ENCODE results near the gene PRKAG1.

Gene PRKAG1

DNA sequence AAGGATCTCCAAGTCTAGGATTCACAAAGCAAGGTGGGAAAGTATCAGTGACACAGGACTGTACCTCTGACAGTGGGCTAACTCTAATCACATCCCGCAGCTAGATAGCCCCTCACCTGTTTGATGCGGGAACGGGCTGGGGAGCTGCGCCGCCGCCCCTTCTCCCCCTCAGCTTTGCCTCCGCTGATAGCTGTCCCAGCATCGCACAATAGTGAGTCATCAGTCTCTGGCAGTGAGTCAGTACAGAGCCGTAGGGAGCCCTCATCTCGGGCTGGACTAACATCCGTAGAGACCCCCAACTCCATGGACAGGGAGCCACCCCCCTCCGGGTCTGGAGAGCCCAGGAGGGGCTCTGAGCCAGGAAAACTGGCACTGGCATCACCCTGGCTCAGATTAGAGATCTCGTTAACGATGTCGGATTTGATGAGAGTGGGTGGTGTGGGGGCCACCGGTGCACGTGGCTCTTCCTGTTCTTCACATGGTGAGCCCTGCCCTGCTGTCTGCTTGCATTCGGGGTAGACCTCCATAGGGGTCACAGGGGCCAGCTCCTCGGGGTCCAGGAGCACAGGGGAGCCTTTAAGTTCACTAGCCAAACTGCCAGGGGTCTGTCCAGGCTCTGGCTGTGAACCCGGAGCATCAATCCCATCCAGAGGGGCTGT, 31.1 kb upstream of the PRKAG1 start:
- Histone ChIP-seq H3K27me3 (ENCODE audit: control insufficient read depth in 2 of 2, insufficient read depth in 2 of 2, low read length in 2 of 2) (no peaks in the 10 kb centered on the region), H3K9ac (ENCODE audit: low read depth in 1 of 2, low read length in 2 of 2) (no peak overlapping the region), H3K9me3 (ENCODE audit: control insufficient read depth in 2 of 2, low read length in 2 of 2) (no peaks in the 10 kb centered on the region), H3K4me3 (ENCODE audit: low read length in 2 of 2) (no peak overlapping the region), H3K36me3 (ENCODE audit: control insufficient read depth in 2 of 2, insufficient read depth in 2 of 2, low read length in 2 of 2) (peaks cover 90 to 96% of the 10 kb centered on the region in 2 donors), H3K27ac (ENCODE audit: low read depth in 2 of 2, low read length in 2 of 2) (no peak overlapping the region), H3K4me1 (ENCODE audit: control insufficient read depth in 2 of 2, insufficient read depth in 2 of 2, low read length in 2 of 2) (no peaks in the 10 kb centered on the region)

DNA sequence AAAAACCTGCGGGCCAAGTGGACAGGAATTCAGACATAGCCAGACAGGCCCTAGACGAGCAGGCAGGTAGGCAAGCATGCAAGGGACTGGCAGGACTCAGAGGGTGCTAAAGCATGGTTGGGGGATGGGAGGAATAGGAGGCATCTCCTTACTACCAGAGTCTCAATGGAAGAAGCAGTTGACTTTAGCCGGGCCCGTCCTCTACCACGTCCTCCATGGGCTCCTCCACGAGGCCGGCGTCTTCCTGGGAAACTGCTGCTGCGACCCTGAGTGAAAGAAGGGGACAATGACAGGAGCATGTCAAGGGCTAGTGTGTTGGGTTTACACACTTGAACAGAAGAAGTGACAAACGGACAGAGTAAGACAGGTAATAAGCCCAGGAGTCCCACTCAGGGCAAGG, 30.4 kb upstream of the PRKAG1 start:
- H3K9ac ChIP-seq (ENCODE audit: low read depth in 1 of 2, low read length in 2 of 2): no peak overlapping the region
- no peaks in the 10 kb centered on the region for H3K27me3 ChIP-seq (ENCODE audit: control insufficient read depth in 2 of 2, insufficient read depth in 2 of 2, low read length in 2 of 2)
- peaks cover 90 to 96% of the 10 kb centered on the region in 2 donors for H3K36me3 ChIP-seq (ENCODE audit: control insufficient read depth in 2 of 2, insufficient read depth in 2 of 2, low read length in 2 of 2)

DNA sequence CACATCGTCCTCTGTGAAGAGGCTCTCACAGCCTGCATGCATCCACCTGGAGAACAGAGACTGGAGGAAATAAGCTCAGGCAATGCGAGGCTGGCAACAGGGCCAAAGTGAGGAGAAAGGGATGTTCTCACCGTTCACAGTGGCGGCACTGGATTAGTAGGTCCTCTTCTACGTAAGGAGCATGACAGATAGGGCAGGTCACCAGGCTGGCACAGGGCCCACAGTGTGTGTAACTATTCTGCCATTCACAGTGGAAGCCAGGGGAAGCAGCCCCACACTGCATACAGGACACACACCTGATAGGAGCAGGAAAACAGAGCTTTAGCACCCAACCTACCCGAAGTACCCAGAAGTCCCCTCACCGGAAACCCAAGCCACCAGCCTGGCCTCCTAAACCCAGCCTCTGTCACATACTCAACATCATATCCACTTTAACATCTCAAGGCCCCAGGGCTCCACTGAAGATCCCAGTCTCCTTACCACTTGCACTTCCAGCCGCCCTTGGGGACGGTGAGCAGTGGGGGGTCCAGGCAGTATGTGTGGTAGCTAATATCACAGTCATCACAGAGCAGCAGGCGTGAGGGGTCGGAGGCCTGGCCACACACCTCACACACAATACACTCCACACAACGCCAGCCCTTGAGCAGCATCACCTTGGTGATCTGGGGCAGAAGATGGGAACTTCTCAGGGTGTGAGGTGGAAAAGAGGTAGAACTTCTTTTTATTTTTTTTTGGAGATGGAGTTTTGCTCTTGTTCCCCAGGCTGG, 27.7 kb upstream of the PRKAG1 start:
- no peaks in the 10 kb centered on the region for H3K27me3 ChIP-seq (ENCODE audit: control insufficient read depth in 2 of 2, insufficient read depth in 2 of 2, low read length in 2 of 2)
- H3K4me1 ChIP-seq (ENCODE audit: control insufficient read depth in 2 of 2, insufficient read depth in 2 of 2, low read length in 2 of 2): no peaks in the 10 kb centered on the region
- H3K4me3 ChIP-seq (ENCODE audit: low read length in 2 of 2): no peak overlapping the region
- no peak overlapping the region for H3K27ac ChIP-seq (ENCODE audit: low read depth in 2 of 2, low read length in 2 of 2)
- H3K36me3 ChIP-seq (ENCODE audit: control insufficient read depth in 2 of 2, insufficient read depth in 2 of 2, low read length in 2 of 2): peaks cover 91 to 96% of the 10 kb centered on the region in 2 donors
- no peaks in the 10 kb centered on the region for H3K9me3 ChIP-seq (ENCODE audit: control insufficient read depth in 2 of 2, low read length in 2 of 2)
- no peak overlapping the region for H3K9ac ChIP-seq (ENCODE audit: low read depth in 1 of 2, low read length in 2 of 2)

More for the DNA sequence above, 30.4 kb upstream of the PRKAG1 start:
- Histone ChIP-seq H3K4me1 (ENCODE audit: control insufficient read depth in 2 of 2, insufficient read depth in 2 of 2, low read length in 2 of 2) (no peaks in the 10 kb centered on the region), H3K9me3 (ENCODE audit: control insufficient read depth in 2 of 2, low read length in 2 of 2) (no peaks in the 10 kb centered on the region), H3K4me3 (ENCODE audit: low read length in 2 of 2) (no peak overlapping the region), H3K27ac (ENCODE audit: low read depth in 2 of 2, low read length in 2 of 2) (no peak overlapping the region)

DNA sequence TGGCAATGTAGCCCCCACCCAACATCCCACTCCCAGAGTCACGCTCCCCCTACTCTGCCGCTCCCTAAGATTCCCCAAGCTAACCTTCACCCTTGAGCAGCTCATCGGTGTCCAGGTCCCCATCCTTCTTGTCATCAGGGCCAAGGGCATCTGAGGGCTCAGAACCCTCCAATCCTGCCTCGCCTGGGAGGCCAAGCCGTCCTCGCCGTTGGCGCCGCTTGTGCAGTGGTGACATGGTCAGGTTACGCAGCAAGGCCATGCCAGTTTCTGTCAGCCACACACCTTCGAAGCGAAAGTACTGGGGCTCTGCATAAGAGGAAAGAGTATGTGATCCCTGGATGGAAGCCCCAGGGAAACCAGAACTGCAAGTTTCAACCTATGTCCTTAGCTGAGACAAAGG, 26.1 kb upstream of the PRKAG1 start:
- H3K4me3 ChIP-seq (ENCODE audit: low read length in 2 of 2): no peak overlapping the region
- H3K27ac ChIP-seq (ENCODE audit: low read depth in 2 of 2, low read length in 2 of 2): no peak overlapping the region
- H3K9ac ChIP-seq (ENCODE audit: low read depth in 1 of 2, low read length in 2 of 2): no peak overlapping the region
- H3K9me3 ChIP-seq (ENCODE audit: control insufficient read depth in 2 of 2, low read length in 2 of 2): no peaks in the 10 kb centered on the region
- H3K36me3 ChIP-seq (ENCODE audit: control insufficient read depth in 2 of 2, insufficient read depth in 2 of 2, low read length in 2 of 2): peaks cover 85 to 88% of the 10 kb centered on the region in 2 donors
- H3K4me1 ChIP-seq (ENCODE audit: control insufficient read depth in 2 of 2, insufficient read depth in 2 of 2, low read length in 2 of 2): no peaks in the 10 kb centered on the region
- no peaks in the 10 kb centered on the region for H3K27me3 ChIP-seq (ENCODE audit: control insufficient read depth in 2 of 2, insufficient read depth in 2 of 2, low read length in 2 of 2)

DNA sequence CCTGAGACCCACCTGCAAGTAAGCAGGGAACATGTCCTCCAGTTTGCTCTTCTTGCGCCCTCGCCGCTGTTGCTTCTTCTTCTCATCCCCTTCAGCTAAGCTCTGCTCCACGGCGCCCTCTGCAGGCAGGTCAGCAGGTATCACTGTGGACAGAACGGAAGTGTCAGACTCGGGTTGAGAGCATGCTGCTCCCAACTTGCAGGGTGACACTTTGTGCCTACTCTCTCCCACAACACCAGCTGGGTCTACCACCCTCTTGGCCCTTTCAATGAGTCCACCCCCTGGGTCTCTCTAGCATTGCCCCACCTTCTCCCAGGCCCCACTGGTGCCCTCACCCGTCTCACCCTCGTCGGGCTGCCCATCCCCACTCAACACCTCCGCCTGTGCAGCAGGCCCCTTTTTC, 25.3 kb upstream of the PRKAG1 start:
- H3K4me3 ChIP-seq (ENCODE audit: low read length in 2 of 2): no peak overlapping the region
- peaks cover 83 to 88% of the 10 kb centered on the region in 2 donors for H3K36me3 ChIP-seq (ENCODE audit: control insufficient read depth in 2 of 2, insufficient read depth in 2 of 2, low read length in 2 of 2)
- H3K27me3 ChIP-seq (ENCODE audit: control insufficient read depth in 2 of 2, insufficient read depth in 2 of 2, low read length in 2 of 2): no peaks in the 10 kb centered on the region
- H3K27ac ChIP-seq (ENCODE audit: low read depth in 2 of 2, low read length in 2 of 2): no peak overlapping the region
- H3K9me3 ChIP-seq (ENCODE audit: control insufficient read depth in 2 of 2, low read length in 2 of 2): no peaks in the 10 kb centered on the region
- no peak overlapping the region for H3K9ac ChIP-seq (ENCODE audit: low read depth in 1 of 2, low read length in 2 of 2)
- no peaks in the 10 kb centered on the region for H3K4me1 ChIP-seq (ENCODE audit: control insufficient read depth in 2 of 2, insufficient read depth in 2 of 2, low read length in 2 of 2)

DNA sequence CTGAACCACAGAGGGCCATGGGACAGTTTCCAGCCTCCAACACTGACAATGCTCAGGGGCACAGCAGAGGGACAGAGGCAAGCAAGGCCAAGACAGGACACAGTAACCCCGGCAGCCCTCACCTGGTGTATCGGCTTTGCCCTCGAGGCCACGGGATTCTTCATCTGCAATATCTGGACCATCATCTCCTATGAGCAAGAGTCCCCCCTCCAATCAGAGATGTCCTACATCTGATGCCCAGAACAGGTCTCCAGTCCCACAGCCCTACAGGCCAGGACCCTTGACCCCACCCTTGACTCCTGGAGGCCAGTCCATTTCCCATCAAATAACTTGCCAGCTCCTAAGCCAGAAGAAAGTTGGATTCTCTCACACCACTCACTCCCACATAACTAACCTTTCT, 24.7 kb upstream of the PRKAG1 start:
- Histone ChIP-seq H3K27ac (ENCODE audit: low read depth in 2 of 2, low read length in 2 of 2) (no peak overlapping the region), H3K9ac (ENCODE audit: low read depth in 1 of 2, low read length in 2 of 2) (no peak overlapping the region), H3K9me3 (ENCODE audit: control insufficient read depth in 2 of 2, low read length in 2 of 2) (no peaks in the 10 kb centered on the region), H3K36me3 (ENCODE audit: control insufficient read depth in 2 of 2, insufficient read depth in 2 of 2, low read length in 2 of 2) (peaks cover 82 to 88% of the 10 kb centered on the region in 2 donors), H3K4me3 (ENCODE audit: low read length in 2 of 2) (no peak overlapping the region), H3K27me3 (ENCODE audit: control insufficient read depth in 2 of 2, insufficient read depth in 2 of 2, low read length in 2 of 2) (no peaks in the 10 kb centered on the region), H3K4me1 (ENCODE audit: control insufficient read depth in 2 of 2, insufficient read depth in 2 of 2, low read length in 2 of 2) (no peaks in the 10 kb centered on the region)

DNA sequence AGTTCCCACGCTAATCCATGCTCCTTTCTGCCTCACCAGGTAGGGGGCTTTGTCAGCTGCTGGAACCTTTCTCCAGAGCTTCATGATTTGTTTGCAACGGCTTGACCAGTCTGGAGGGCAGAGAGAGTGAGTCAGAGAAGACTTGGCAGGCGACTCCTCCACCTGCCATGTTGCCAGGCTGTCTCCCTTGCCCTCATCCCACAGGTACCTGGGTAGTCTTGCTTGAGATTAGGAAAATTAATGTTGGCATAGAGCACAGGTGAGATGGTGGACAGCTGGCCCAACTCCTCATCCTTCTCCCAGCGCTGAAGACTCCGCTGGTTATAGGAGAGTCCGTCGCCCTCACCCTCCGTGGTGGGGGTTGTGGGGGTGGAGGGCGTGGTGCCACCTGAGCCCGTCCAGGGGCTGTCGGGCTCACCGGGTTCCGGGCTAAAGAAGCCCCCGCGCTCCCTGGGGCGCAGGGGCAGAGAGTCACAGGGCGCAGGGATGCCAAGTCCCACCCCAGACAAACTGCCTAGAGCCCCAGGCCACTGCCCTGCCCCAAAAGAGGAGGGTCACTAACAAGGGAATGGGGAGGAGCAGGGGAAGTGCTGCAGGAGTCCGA, 23.4 kb upstream of the PRKAG1 start:
- Histone ChIP-seq H3K36me3 (ENCODE audit: control insufficient read depth in 2 of 2, insufficient read depth in 2 of 2, low read length in 2 of 2) (peaks cover 85 to 89% of the 10 kb centered on the region in 2 donors), H3K9ac (ENCODE audit: low read depth in 1 of 2, low read length in 2 of 2) (no peak overlapping the region), H3K4me3 (ENCODE audit: low read length in 2 of 2) (no peak overlapping the region), H3K27me3 (ENCODE audit: control insufficient read depth in 2 of 2, insufficient read depth in 2 of 2, low read length in 2 of 2) (no peaks in the 10 kb centered on the region), H3K9me3 (ENCODE audit: control insufficient read depth in 2 of 2, low read length in 2 of 2) (no peaks in the 10 kb centered on the region), H3K4me1 (ENCODE audit: control insufficient read depth in 2 of 2, insufficient read depth in 2 of 2, low read length in 2 of 2) (no peaks in the 10 kb centered on the region), H3K27ac (ENCODE audit: low read depth in 2 of 2, low read length in 2 of 2) (no peak overlapping the region)

DNA sequence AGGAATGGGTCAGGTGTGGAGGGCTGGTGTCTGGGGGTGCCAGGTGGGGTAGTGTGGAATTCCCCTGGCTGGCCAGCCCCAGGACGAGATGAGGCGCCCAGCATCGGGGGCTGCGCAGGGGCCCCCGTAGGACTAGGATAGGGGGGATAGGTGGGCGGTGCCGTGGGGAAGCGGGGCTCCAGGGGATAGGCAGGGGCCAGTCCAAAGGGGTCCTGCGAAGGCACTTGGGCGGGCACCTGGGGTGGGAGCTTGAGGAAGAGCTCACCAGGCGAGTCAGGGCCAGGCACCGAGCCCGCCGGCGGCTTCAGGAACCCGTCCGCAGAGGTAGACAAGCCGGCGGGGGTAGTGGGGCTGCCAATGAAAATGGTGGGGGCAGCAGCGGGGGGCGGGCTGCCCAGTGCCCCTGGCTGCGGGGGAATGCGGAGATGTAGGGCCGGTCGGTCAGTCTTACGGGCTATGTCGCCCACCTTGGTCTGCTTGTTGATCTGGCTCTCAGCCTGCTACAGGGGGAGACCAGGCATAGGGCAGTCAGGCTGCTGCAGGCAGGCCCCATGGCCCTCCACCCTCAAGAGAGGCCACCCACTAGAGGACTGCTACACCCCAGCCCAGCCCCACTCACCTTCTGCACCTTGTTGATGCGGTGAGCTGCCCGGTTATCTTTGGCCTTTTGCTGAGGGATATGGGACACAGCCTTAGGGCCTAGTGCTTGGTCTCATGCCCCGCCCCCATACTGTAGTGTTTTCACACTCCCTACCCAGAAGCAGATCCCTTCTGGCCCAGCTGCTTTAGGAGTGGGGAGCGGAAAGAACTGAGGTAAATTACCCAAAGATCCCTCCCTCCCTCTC, 22.7 kb upstream of the PRKAG1 start:
- no peak overlapping the region for H3K9ac ChIP-seq (ENCODE audit: low read depth in 1 of 2, low read length in 2 of 2)
- H3K27ac ChIP-seq (ENCODE audit: low read depth in 2 of 2, low read length in 2 of 2): no peak overlapping the region
- H3K36me3 ChIP-seq (ENCODE audit: control insufficient read depth in 2 of 2, insufficient read depth in 2 of 2, low read length in 2 of 2): peaks cover 83 to 88% of the 10 kb centered on the region in 2 donors
- H3K9me3 ChIP-seq (ENCODE audit: control insufficient read depth in 2 of 2, low read length in 2 of 2): no peaks in the 10 kb centered on the region
- H3K4me3 ChIP-seq (ENCODE audit: low read length in 2 of 2): no peak overlapping the region
- no peaks in the 10 kb centered on the region for H3K4me1 ChIP-seq (ENCODE audit: control insufficient read depth in 2 of 2, insufficient read depth in 2 of 2, low read length in 2 of 2)
- H3K27me3 ChIP-seq (ENCODE audit: control insufficient read depth in 2 of 2, insufficient read depth in 2 of 2, low read length in 2 of 2): no peaks in the 10 kb centered on the region

DNA sequence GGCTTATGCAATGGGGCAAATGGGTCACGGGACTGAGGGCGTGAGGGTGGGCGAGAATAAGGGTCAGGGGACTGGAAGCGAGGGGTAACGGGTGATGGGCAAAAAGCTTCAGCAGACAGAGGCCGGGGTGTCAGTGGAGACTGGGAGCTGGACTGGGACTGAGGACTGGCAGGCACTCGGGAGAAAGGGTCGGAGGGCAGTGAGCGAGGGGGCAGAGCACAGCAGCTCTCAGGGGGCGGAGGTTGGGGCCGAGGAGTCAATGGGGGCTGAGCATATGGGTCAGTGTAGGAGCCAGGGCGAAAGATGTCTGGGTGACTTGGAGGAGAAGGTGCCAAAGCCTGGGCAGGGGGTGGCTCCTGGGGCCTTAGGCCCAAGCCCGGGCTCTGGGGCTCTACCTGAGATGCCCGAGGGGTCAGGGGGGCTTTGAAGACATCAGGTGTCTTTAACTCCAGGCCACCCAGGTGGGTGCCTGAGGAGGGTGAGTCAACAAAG, 21.8 kb upstream of the PRKAG1 start:
- H3K9me3 ChIP-seq (ENCODE audit: control insufficient read depth in 2 of 2, low read length in 2 of 2): no peaks in the 10 kb centered on the region
- no peak overlapping the region for H3K27ac ChIP-seq (ENCODE audit: low read depth in 2 of 2, low read length in 2 of 2)
- H3K9ac ChIP-seq (ENCODE audit: low read depth in 1 of 2, low read length in 2 of 2): no peak overlapping the region
- no peaks in the 10 kb centered on the region for H3K4me1 ChIP-seq (ENCODE audit: control insufficient read depth in 2 of 2, insufficient read depth in 2 of 2, low read length in 2 of 2)
- no peak overlapping the region for H3K4me3 ChIP-seq (ENCODE audit: low read length in 2 of 2)
- H3K27me3 ChIP-seq (ENCODE audit: control insufficient read depth in 2 of 2, insufficient read depth in 2 of 2, low read length in 2 of 2): no peaks in the 10 kb centered on the region
- H3K36me3 ChIP-seq (ENCODE audit: control insufficient read depth in 2 of 2, insufficient read depth in 2 of 2, low read length in 2 of 2): peaks cover 75 to 80% of the 10 kb centered on the region in 2 donors
